HG03196 (cell line): ENCODE data around the gene C6orf62.
"Not testable (repeated sequence)": the region's sequence is repeated elsewhere in the genome, so short reads cannot be mapped to it uniquely, and the experiment has no call there.

ENCODE experiments used
- ATAC-seq: cut with Tn5 transposase; IDR thresholded peaks from one replicate; pipeline ENCODE4 v1.9.1; 2021; ENCODE audit not compliant: unreplicated experiment

Gene C6orf62

DNA sequence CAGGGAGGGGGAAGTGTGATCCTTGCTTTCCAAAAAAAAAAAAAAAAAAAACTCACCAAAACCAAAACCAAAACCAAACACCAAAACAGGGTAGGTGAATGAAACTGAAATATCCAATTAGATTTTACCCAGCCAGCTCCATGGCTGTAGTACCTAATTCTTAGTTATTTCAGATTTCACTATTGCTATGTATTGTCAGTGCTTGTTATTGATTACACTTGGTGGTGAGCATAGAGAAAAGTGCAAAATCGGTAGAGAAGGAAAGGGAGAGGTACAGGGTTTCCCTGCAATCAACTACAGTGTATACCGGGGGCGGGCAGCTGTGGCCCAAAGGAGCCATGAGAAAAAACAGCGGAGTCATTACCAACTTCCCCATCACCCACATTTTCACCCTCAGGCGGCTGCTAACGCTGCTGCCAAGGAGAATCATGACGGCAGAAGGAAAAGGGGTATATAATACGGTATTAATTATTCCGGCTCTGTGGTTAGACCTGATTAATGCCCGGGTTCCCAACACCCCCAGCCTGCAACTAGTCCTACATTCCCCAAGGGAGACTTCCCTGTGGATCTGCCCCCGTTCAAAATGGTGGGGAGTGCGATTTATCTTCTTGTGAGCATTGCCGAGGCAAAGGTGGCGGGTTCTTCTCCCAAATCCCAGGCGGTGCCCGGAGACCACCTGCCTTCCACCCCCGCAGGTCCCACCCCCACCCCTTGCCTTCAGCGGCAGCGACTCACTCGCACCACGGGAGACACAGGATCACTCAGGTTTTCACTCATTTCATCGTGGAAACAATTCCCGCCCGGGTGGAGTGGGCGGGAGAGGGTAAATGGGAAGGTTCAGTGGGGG is at the start of gene C6orf62:
Gene C6orf62 (minus strand): TSS at position 30 of the 847 bp plus-strand sequence. CDS start 486 bp downstream, outside the sequence.
- ATAC-seq = peak; percentile 20

DNA sequence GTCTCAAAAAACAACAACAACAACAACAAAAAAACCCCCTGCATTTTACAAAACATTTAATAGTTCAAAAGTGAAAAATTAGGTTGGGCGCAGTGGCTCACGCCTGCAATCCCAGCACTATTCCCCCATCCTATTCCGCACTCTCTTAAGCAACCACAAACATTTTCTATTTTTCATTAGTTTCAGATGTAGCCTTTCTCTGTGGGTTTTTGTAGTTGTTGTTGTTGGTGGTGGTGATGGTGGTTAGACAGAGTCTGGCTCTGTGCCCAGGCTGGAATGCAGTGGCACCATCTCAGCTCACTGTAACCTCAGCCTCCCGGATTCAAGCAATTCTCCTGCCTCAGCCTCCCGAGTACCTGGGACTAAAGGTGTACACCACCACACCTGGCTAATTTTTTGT is 49.4 kb upstream of the C6orf62 start:
- ATAC-seq = no peak

DNA sequence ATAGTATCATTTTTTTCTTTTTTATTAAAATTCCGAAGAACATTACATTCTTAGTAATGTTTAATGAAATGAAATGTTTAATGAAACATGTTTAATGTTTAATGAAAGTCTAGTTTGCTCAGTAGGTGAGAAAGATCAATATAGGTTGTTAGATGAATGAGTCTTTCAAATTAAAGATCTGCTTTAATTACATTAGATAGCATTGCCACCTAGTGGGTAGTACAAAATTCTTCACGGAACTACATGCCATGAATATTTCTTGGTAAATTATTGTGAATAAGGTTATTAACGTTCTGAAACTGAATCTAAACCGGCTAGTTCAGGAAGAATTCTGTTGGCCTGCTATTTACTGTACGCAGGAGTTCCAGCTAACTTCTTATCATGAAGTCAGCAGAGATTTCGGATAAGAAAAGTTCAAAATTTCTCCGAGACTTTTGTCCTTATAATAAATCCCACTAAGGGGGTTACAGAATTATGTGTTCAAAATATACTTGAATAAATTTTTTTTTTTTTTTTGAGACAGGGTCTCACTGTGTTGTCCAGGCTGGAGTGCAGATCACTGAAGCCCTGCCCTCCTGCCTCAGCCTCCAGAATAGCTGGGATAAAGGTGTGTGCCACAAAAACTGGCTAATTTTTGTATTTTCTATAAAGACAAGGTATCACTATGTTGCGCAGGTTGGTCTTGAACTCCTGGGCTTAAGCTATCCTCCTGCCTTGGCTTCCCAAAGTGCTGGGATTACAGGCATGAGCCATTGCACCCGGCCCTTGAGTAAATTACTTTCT is 47.9 kb upstream of the C6orf62 start:
- ATAC-seq = peak; percentile 59

DNA sequence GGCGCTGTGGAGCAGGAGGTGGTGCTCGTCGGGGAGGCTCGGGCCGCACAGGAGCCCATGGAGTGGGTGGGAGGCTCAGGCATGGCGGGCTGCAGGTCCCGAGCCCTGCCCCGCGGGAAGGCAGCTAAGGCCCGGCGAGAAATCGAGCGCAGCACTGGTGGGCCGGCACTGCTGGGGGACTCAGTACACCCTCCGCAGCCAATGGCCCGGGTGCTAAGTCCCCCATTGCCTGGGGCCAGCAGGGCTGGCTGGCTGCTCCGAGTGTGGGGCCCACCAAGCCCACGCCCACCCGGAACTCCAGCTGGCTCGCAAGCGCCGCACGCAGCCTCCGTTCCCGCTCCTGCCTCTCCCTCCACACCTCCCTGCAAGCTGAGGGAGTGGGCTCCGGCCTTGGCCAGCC is 47.0 kb upstream of the C6orf62 start:
- not testable (repeated sequence) for ATAC-seq

DNA sequence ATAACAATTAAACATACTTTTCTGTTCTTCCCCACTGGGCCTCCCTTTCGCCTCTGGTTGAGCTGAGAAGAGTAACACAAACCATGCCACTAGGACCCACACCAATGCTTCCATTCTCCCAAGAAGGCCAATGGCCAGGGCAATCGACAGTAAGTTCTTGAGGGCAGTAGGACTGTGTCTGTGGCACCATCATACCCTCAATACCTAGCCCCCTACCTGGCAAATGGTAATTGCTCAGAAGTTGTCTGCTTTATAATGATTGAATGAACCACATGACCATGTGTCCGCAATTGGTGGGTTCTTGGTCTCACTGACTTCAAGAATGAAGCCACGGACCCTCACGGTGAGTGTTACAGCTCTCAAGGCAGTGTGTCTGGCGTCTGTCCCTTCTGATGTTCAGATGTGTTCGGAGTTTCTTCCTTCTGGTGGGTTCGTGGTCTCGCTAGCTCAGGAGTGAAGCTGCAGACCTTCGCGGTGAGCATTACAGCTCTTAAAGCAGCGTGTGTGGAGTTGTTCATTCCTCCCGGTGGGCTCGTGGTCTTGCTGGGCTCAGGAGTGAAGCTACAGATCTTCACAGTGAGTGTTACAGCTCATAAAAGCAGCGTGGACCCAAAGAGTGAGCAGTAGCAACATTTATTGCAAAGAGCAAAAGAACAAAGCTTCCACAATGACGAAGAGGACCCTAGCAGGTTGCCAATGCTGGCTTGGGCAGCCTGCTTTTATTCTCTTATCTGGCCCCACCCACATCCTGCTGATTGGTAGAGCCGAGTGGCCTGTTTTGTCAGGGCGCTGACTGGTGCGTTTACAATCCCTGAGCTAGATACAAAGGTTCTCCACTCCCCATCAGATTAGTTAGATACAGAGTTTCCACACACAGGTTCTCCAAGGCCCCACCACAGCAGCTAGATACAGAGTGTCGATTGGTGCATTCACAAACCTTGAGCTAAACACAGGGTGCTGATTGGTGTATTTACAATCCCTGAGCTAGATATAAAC is 46.2 kb upstream of the C6orf62 start:
- ATAC-seq = not testable (repeated sequence)

DNA sequence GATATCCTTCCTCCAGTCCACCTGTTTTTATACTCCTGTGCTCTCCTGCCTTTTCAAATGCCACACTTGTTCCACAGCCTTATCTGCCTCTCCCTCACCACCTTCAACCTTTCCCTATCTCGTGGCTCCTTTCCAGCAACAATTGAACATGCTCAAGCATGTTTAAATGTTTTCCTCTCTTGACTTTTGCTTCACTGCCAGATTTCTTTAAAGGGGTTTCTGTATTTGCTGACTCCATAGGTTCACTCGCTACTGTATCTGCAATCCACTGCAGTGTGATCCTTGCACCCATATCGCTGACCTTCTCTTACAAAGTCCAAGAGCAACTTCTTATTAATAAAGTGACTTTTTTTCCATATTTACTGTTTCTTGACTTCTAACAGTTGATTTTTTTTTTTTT is 44.6 kb upstream of the C6orf62 start:
- no peak for ATAC-seq

DNA sequence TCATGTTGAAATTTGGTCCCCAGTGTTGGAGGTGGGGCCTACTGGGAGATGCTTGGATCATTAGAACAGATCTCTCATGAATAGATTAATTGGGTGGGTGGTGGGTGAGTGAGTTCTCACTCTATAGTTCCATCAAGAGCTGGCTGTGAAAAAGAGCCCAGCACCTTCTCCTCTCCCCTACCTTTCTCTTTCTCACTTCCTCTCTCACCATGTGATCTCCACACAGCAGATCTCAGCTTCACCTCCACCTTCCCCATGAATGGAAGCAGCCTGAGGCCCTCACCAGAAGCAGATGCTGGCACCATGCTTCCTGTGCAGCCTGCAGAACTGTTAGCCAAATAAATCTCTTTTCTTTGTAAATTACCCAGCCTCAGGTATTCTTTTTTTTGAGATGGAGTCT is 42.9 kb upstream of the C6orf62 start:
- no peak for ATAC-seq

DNA sequence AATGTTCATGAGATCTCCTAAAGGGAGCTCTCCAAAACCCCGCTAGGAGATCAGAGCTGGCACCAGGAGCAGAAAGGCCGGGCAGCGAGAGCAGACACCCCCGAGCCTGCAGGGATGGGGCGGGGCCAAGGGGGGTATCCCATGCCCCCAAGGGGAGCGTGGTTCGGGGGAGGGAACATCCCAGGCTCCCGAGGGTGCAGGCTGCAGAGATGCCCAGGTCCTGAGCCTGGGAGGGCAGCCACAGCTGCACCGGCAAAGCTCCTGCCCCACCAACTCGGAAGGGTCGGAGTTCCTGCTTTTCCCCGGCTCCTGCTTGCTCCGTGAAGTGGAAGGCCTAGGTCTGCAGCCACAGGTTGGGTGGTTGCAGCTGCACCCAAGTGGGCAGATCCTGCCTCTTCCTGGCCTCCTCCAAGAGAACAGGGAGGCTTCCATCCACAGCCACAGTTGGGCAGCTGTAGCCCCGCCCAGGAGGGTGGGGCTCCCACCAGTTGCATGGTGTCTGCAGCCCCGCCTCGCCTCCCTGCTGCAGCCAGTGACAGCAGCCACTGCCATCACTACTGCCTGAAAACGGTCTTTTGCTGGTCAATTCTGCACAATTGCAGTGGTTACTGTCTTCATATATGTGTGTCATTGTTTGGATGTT is 42.4 kb upstream of the C6orf62 start:
- no peak for ATAC-seq

DNA sequence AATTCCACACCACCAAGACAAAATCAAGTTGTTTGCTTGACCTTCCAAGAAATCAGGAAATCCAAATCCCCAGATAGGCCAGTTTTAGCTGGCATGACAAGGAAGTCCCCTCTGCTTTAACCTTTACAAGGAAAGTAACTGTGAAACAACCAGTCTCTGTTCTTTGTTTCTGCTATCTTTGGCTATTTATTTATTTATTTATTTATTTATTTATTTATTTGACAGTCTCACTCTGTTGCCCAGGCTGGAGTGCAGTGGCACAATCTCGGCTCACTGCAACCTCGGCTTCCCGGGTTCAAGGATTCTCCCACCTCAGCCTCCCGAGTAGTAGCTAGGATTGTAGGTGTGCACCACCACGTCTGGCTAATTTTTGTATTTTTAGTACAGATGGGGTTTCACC is 41.3 kb upstream of the C6orf62 start:
- ATAC-seq = no peak

DNA sequence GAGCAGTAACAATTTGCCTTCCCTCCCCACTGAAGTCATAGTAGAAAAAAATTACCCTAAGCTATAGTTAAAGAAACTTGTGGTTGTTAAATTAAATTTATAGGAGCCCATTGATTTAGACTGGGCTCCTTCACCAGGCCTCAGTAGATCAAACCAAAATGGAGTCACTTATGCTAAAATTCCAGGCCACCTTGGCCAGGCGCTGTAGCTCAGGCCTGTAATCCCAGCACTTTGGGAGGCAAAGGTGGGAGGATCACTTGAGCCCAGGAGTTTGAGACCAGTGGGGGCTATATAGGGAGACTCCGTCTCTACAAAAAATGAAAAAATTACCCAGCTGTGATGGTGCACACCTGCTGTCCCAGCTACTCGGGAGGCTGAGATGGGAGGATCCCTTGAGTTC is 40.8 kb upstream of the C6orf62 start:
- no peak for ATAC-seq

DNA sequence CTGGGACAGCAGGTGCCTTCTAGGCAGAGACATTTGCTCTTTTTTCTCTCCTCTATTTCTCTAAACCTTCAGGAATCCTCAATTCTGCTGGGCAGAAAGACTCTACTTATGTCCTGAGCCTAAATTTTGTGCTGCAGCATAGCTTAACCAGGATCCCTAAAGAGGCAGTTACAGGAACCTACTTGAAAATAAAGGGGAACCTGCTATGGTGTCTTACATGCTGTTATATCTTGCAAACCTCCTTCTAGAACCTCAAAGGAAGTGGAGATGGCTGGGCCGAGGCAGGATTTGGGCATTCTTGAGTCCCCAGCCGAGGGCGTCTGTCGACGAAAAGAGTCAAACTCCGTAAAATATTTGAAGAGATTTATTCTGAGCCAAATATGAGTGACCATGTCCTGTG is 38.7 kb upstream of the C6orf62 start:
- no peak for ATAC-seq

DNA sequence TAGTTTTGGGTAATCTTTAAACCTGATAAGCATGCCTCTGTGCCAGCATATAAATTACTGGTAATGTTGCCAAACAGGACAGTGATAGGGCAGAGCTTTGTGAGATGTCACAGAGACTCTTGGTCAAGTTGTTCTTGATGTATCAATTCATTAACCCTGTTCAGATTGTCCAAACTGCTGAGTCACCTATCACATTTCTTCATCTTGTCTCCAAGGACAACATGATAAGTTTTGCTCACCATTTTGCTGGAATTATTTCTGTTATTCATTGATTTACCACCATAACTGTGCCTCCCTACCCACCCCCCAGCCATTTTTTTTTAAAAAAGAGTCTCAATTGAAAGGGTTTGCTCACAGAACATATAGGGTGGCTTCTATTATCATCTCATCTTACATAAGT is 36.3 kb upstream of the C6orf62 start:
- no peak for ATAC-seq

DNA sequence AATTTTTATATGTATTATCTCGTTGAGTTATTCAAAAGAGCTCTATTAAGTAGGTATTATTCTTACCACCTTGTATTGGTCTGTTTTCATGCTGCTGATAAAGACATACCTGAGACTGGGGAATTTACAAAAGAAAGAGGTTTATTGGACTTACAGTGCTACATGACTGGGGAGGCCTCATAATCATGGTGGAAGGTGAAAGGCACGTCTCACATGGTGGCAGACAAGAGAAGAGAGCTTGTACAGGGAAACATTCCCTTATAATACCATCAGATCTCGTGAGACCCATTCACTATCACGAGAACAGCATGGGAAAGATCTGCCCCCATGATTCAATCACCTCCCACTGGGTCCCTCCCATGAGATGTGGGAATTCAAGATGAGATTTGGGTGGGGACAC is 35.4 kb upstream of the C6orf62 start:
- not testable (repeated sequence) for ATAC-seq

DNA sequence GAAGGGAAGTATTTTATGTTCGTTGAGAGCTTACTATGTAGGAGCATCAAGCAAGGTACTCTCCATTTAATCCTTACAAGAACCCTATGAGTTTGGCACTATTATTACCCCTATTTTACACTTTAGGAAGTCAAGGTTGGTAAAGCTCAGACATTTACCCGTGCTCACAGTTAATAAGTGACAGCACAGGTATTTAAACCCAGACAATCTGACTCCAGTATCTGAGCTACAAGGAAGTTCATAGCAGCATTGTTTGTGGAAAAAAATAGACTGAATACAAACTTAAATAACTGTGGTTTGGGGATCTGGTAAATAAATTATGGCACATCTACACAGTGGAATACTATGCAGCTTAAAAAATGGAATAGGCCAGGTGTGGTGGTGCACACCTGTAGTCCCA is 34.6 kb upstream of the C6orf62 start:
- ATAC-seq = no peak

DNA sequence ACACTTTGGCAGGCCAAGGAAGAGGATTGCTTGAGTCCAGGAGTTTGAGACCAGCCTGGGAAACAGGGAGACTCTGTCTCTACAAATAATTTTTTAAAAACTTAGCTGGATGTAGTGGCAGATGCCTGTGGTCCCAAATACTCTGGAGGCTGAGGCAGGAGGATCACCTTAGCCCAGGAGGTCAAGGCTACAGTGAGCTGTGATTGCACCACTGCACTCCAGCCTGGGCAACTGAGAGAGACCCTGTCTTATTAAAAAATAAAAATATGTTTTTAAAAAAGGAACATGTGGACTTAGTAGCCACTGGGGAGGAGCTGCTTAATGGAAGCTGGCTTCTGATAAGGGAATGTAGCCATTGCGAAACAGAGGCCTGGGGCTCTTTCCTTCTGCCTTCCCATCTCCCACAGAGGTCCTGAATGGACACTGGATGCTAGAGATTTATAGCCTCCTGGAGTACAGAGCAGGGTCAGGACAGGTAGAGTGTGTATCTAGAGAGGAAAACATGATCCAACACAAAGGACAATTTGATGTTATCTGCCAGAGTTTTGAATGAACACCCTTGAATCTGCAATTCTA is 34.1 kb upstream of the C6orf62 start:
- ATAC-seq = no peak

DNA sequence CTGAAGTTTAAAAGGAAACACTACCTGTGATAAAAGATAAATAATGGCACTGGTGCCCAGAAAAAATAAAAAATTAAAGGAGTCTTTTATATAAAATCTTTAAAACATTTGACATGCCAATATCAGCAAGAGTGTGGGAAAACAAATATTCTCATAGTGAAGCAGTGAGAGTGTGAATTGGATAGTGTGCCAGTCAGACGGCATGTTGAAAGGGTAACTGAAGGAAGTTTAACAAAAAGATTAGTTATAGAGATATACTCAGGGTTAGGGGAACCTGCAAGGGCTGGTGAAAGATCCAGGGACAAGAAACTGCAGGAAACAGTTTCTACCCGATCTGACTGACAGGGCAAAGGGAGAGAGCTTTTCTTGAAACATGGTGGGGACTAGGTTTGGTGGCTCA is 33.5 kb upstream of the C6orf62 start:
- no peak for ATAC-seq

DNA sequence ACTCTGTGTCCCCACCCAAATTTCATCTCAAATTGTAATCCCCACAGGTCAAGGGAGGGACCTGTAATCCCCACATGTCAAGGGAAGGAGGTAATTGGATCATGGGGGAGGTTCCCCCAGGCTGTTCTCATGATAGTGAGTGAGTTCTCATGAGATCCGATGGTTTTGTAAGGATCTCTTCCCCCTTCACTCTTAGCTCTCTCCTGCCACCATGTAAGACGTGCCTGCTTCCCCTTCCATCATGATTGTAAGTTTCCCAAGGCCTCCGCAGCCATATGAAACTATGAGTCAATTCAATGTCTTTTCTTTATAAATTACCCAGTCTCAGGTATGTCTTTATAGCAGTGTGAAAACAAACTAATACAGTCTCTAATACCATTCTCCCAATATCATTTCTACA is 31.9 kb upstream of the C6orf62 start:
- ATAC-seq = not testable (repeated sequence)

DNA sequence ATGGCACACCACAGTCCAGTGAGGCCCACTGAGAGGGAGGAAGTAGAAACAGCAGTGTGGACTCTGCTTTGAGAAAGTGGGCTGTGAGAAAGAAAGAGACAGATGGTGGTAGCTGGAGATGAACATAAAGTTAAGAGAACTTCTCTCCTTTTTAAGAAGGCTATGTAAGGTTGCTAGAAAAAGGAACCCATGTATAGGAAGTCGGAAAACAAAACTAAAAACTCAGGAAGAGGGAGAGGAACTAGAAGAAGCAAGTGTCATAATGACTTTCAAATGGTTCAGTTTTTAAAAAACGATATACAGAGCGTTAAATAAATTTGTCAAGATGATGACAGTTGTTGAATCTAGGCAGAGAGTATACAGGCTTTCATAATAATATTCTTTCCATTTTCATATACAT is 30.3 kb upstream of the C6orf62 start:
- ATAC-seq = no peak

DNA sequence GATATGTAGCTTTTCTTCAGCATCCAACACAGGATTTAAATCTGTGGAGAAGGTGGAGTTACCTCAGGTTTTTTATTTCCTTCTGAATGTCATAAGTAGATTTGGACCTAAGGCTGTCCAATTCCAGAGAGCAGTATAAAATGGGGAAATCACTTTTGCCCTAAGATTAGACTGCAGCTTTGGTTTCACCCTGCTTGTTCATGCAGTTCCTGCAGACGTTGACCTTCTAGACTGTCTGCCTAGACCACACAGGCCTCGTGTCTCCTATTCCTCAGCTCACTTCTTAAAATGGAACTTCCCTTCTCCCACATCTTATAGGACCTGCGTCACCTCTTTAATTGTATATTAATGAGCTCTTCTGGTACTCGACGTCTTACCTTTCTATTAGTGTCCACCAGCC is 26.0 kb upstream of the C6orf62 start:
- no peak for ATAC-seq

DNA sequence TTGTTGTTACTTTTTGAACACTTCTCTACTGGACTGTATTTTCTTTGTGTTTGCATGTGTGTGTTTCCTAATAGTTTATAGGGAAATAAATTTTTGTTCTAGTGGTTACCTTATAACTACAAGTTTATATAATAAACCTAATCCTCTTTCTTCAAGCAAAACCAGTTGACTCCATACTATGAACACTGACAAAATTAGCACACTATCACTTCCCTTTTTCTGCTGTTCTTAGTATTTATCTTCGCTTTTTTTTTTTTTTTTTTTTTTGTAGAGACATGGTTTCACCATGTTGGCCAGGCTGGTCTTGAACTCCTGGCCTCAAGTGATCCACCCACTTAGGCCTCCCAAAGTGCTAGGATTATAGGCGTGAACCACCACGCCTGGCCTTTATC is 25.0 kb upstream of the C6orf62 start:
- no peak for ATAC-seq
